Transverse colon (tissue), 4 donors: ENCODE results near the gene CBX7.
A peak's percentile ranks its signal among the peaks of the same experiment; 100 is the strongest.

Experiments
- EP300 ChIP-seq: sonication (generic); formaldehyde crosslinking; IDR thresholded peaks from one replicate; pipeline ENCODE4 v1.6.1; 2017; ENCODE audit warnings: antibody characterized with exemption, low read depth
- POLR2A ChIP-seq: fragments of 450-650 bp; IDR thresholded peaks from one replicate; pipeline ENCODE4 v1.6.1; 2016; ENCODE audit warnings: antibody characterized with exemption, mild to moderate bottlenecking, moderate library complexity
- POLR2AphosphoS5 ChIP-seq, 3 donors: sonication (generic); formaldehyde crosslinking; IDR thresholded peaks; one replicate each; pipeline ENCODE4 v1.6.1; 2016; ENCODE audit warnings: antibody characterized with exemption in 3 of 3
- TF ChIP-seq, protein P1 (sequence below), 5 experiments: fragments of 200-600 bp in 3 of 5; fragments of 450-650 bp in 2 of 5; sonication (generic) in 3 of 5; IDR thresholded peaks; 1 replicate in 2 of 5; 2 replicates in 3 of 5; pipeline ENCODE4 v1.5.1; 2016 to 2017; ENCODE audit warnings: antibody characterized with exemption in 5 of 5, inconsistent platforms in 3 of 5, mild to moderate bottlenecking in 2 of 5, moderate library complexity in 1 of 5

DNA sequence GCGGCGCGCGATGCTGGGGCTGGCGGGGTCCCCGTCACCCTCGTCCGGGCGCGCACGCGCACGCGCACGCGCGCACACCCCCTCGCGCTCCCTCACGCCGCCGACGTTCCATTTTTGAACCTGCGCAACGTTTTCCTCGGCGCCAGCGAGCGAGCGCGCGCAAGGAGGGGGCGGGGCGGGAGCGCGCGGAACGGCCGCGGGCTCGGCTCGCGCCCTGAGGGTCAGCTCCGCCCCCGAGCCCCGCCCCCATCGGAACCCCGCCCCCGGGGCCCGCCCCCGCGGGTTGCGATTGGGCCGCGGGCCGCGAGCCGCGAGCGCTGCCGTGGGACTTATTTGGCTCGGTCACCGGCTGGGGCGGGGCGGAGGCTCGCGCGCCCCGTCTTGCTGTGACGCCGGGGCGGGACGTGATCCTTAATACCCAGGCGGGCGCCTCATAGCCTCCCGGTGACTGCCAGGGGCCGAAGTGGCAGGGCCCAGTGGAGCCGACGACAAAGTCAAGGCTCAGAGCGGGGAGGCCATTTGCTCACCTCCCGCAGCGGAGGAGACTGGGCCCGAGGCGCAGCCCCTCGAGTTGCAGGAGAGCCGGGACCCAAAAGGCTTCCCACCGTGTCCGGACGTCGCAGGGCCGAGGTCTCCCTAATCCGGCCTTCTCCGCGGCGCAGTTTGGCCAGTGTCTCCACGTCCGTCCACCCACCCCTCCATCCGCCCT is at the start of gene CBX7:
- TF ChIP-seq, protein P1, sequence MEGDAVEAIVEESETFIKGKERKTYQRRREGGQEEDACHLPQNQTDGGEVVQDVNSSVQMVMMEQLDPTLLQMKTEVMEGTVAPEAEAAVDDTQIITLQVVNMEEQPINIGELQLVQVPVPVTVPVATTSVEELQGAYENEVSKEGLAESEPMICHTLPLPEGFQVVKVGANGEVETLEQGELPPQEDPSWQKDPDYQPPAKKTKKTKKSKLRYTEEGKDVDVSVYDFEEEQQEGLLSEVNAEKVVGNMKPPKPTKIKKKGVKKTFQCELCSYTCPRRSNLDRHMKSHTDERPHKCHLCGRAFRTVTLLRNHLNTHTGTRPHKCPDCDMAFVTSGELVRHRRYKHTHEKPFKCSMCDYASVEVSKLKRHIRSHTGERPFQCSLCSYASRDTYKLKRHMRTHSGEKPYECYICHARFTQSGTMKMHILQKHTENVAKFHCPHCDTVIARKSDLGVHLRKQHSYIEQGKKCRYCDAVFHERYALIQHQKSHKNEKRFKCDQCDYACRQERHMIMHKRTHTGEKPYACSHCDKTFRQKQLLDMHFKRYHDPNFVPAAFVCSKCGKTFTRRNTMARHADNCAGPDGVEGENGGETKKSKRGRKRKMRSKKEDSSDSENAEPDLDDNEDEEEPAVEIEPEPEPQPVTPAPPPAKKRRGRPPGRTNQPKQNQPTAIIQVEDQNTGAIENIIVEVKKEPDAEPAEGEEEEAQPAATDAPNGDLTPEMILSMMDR (IDR thresholded peaks at IDR 0.05) = no peak
- TF ChIP-seq POLR2AphosphoS5 (IDR thresholded peaks at IDR 0.05) = peak; percentile 89 to 90 (median 89)
- TF ChIP-seq EP300 = no peak
- TF ChIP-seq POLR2A = peak; percentile 73
